Mesenchymal stem cell (in vitro differentiated cells and primary cell): Measurements from ENCODE around the gene NHLRC1.

ENCODE experiments used
- DNase-seq: peaks from one replicate; pipeline ENCODE4 v3.0.0-alpha.2; 2013
- H2AFZ ChIP-seq: one replicate; pipeline ENCODE4 v1.6.1; 2013; ENCODE audit warnings: low read depth, mild to moderate bottlenecking, control low read depth, inconsistent platforms, low read length, moderate library complexity
- H2AK5ac ChIP-seq: 2 replicates; pipeline ENCODE4 v1.6.1; 2013; ENCODE audit warnings: low read length, moderate library complexity, mild to moderate bottlenecking, inconsistent platforms; ENCODE audit not compliant: severe bottlenecking
- H2BK120ac ChIP-seq: one replicate; pipeline ENCODE4 v1.6.1; 2013; ENCODE audit warnings: low read depth, mild to moderate bottlenecking, inconsistent platforms, low read length, moderate library complexity
- H2BK12ac ChIP-seq, 2 experiments: one replicate each; pipeline ENCODE4 v1.6.1; 2013; ENCODE audit warnings: inconsistent platforms in 2 of 2, low read length in 2 of 2, mild to moderate bottlenecking in 2 of 2, moderate library complexity in 2 of 2, control low read depth in 1 of 2
- H2BK15ac ChIP-seq: one replicate; pipeline ENCODE4 v1.6.1; 2013; ENCODE audit warnings: mild to moderate bottlenecking, low read depth, inconsistent platforms; ENCODE audit not compliant: poor library complexity, severe bottlenecking
- H2BK5ac ChIP-seq: 2 replicates; pipeline ENCODE4 v1.6.1; 2013; ENCODE audit warnings: low read depth, mild to moderate bottlenecking, low read length, control low read depth, inconsistent platforms; ENCODE audit not compliant: poor library complexity, severe bottlenecking
- H3K14ac ChIP-seq, 2 experiments: one replicate each; pipeline ENCODE4 v1.6.1; 2013; ENCODE audit warnings: inconsistent platforms in 2 of 2, low read length in 2 of 2, control low read depth in 1 of 2, mild to moderate bottlenecking in 1 of 2, moderate library complexity in 1 of 2
- H3K18ac ChIP-seq, 2 experiments: one replicate each; pipeline ENCODE4 v1.6.1; 2013; ENCODE audit warnings: inconsistent platforms in 2 of 2, low read length in 2 of 2, control low read depth in 1 of 2, low read depth in 1 of 2, mild to moderate bottlenecking in 1 of 2
- H3K23ac ChIP-seq, 2 experiments: one replicate each; pipeline ENCODE4 v1.6.1; 2013; ENCODE audit warnings: inconsistent platforms in 2 of 2, low read length in 2 of 2, mild to moderate bottlenecking in 2 of 2, moderate library complexity in 2 of 2, control low read depth in 1 of 2
- H3K27ac ChIP-seq: 2 replicates; pipeline ENCODE4 v1.5.1; 2013; ENCODE audit warnings: mild to moderate bottlenecking, moderate library complexity, low read length, control low read depth, inconsistent platforms; ENCODE audit not compliant: poor library complexity, severe bottlenecking
- H3K27me3 ChIP-seq, 2 experiments: 2 replicates each; pipeline versions ENCODE4 v1.6.1 to v1.7.0; 2013; ENCODE audit warnings: low read length in 2 of 2, mild to moderate bottlenecking in 2 of 2, moderate library complexity in 2 of 2, control low read depth in 1 of 2, inconsistent platforms in 1 of 2; ENCODE audit not compliant: control insufficient read depth in 1 of 2, insufficient read depth in 1 of 2
- H3K36me3 ChIP-seq, 2 experiments: 2 replicates each; pipeline versions ENCODE4 v1.6.1 to v1.7.0; 2013; ENCODE audit warnings: low read length in 2 of 2, control low read depth in 1 of 2, inconsistent platforms in 1 of 2, low read depth in 1 of 2, mild to moderate bottlenecking in 1 of 2; ENCODE audit not compliant: insufficient read depth in 2 of 2, control insufficient read depth in 1 of 2
- H3K4ac ChIP-seq, 2 experiments: one replicate each; pipeline ENCODE4 v1.6.1; 2013; ENCODE audit warnings: inconsistent platforms in 2 of 2, low read length in 2 of 2, mild to moderate bottlenecking in 2 of 2, moderate library complexity in 2 of 2, control low read depth in 1 of 2, low read depth in 1 of 2
- H3K4me1 ChIP-seq: 2 replicates; pipeline ENCODE4 v1.6.1; 2013; ENCODE audit warnings: low read depth, low read length, control low read depth; ENCODE audit not compliant: control insufficient read depth, insufficient read depth
- H3K4me2 ChIP-seq: 2 replicates; pipeline ENCODE4 v1.6.1; 2013; ENCODE audit warnings: low read length, mild to moderate bottlenecking, inconsistent platforms; ENCODE audit not compliant: poor library complexity, severe bottlenecking
- H3K4me3 ChIP-seq, 2 experiments: 2 replicates each; pipeline versions ENCODE4 v1.5.1 to v1.7.0; 2013; ENCODE audit warnings: low read length in 2 of 2, mild to moderate bottlenecking in 2 of 2, control low read depth in 1 of 2, low read depth in 1 of 2; ENCODE audit not compliant: insufficient read depth in 1 of 2
- H3K79me1 ChIP-seq: replicated peaks from 2 replicates; pipeline ENCODE4 v1.6.1; 2013; ENCODE audit warnings: mild to moderate bottlenecking, control low read depth, low read length, inconsistent platforms; ENCODE audit not compliant: poor library complexity, severe bottlenecking
- H3K9ac ChIP-seq: 2 replicates; pipeline ENCODE4 v1.7.0; 2013; ENCODE audit warnings: mild to moderate bottlenecking, low read length, moderate library complexity
- H3K9me3 ChIP-seq: 2 replicates; pipeline ENCODE4 v1.7.0; 2013; ENCODE audit warnings: mild to moderate bottlenecking, low read length; ENCODE audit not compliant: control insufficient read depth
- H4K8ac ChIP-seq: one replicate; pipeline ENCODE4 v1.6.1; 2013; ENCODE audit warnings: inconsistent platforms, mild to moderate bottlenecking, low read length, moderate library complexity
- H4K91ac ChIP-seq: one replicate; pipeline ENCODE4 v1.6.1; 2013; ENCODE audit warnings: mild to moderate bottlenecking, low read length, inconsistent platforms
- WGBS: methylation state at CpG from one replicate; pipeline ENCODE4 v1.1.7; 2013; ENCODE audit warnings: mixed read lengths; 5-methylcytosine and 5-hydroxymethylcytosine counted together

Gene NHLRC1

DNA sequence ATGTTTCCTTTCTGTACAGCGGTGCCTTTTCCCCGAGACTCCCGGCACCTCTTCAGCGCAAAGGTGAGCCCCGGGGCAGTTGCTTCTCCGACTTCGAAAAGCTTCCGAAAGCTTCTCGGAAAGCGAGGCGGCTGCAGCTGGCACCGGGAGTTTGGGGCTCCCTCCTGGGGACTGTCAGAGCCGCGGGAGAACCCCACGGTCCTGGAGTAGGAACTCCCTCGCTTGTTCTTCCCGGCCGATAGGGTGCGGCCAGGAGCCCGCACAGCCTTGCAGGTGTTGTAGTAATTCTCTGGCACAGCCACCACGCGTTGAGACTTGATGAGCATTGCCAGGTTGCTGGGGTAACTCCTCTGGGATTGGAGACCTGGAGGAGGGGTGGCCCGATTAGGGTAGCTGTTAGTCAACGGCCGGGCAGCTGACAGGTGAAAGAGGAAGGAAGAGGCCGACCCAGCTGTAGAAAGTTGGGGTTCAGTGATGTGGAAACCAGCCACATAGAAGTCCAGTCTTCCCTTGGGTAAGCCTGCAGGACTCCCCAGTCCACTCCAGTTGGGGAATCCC lies 33.5 kb upstream of the NHLRC1 start:
- Histone ChIP-seq H3K4me3 (peak overlapping the region; percentile 84 to 97), H3K4me2 (peak overlapping the region; percentile 91)
- 4% methylated on average over 25 of the region's 26 CpGs for WGBS

DNA sequence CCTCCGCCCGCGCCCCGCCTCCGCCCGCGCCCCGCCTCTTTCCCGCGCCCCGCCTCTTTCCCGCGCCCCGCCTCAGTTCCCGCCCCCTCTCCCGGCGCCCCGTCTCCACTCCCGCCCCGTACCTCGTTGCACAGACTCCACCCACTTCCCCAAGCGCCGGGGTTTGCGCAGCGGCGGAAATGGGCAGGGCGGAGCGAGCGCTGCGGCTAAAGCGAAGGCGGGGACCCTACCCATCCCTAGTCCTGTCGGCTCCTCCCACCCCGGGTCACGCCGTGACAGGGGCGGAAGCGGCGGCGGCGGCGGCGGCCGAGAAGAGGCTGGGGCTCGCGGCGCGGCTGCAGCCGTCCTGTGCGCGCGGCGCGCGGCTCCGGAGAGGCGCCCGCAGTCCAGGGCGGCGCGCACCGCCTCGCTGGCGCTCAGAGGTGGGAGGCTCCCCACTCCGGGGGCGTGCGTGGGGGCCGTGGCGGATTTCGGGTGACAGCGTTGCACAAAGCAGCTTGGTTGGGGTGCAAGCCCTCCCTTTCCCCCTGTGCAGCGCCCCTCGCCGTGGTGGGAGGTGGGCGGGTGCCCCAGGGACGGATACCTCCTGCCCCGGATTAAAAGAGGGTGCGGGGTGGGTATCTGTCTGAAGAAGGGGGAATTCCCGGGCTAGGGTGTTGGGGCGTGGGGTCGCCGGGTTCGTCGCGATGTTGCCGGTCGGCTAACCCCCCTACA lies 32.8 kb upstream of the NHLRC1 start, which contains the start of gene KDM1B:
Gene KDM1B, plus strand, starts transcription at position 273 of the 714 bp plus-strand sequence. CDS start 4,474 bp downstream, outside the sequence.
- no peak within 1 kb of the TSS for H3K4ac ChIP-seq
- peak within 1 kb of the TSS; percentile 91 for H3K4me2 ChIP-seq
- peaks cover 17% of the 10 kb centered on the region for H3K79me1 ChIP-seq
- peak within 1 kb of the TSS; percentile 93 to 97 for H3K4me3 ChIP-seq
- peak within 1 kb of the TSS; percentile 42 for H2BK120ac ChIP-seq
- H3K36me3 ChIP-seq, result peaks cover 0 to 7% of the 10 kb centered on the region in 2 experiments
- H3K23ac ChIP-seq, result peak within 1 kb of the TSS in 1 of 2 experiments; percentile 14
- peak within 1 kb of the TSS; percentile 72 for H2AFZ ChIP-seq
- H2BK12ac ChIP-seq, result peak within 1 kb of the TSS in 1 of 2 experiments; percentile 37
- H3K18ac ChIP-seq, result peak within 1 kb of the TSS; percentile 91 to 98
- peak; percentile 98 for DNase-seq
- no peaks in the 10 kb centered on the region for H3K9me3 ChIP-seq
- H3K27me3 ChIP-seq, result no peaks in the 10 kb centered on the region
- H2BK5ac ChIP-seq, result no peak within 1 kb of the TSS
- peak within 1 kb of the TSS; percentile 93 for H2BK15ac ChIP-seq
- whole genome bisulfite sequencing, result under 1% methylated on average over 55 of the region's 87 CpGs
- H4K91ac ChIP-seq, result peak within 1 kb of the TSS; percentile 90
- peak within 1 kb of the TSS; percentile 38 for H3K27ac ChIP-seq
- peak within 1 kb of the TSS in 1 of 2 experiments; percentile 85 for H3K14ac ChIP-seq
- peak within 1 kb of the TSS; percentile 95 for H3K9ac ChIP-seq
- peak within 1 kb of the TSS; percentile 92 for H4K8ac ChIP-seq
- H3K4me1 ChIP-seq, result peaks cover 3% of the 10 kb centered on the region
- no peak within 1 kb of the TSS for H2AK5ac ChIP-seq

More for the DNA sequence above, 33.5 kb upstream of the NHLRC1 start:
- H3K9ac ChIP-seq, result peak overlapping the region; percentile 91
- no peak overlapping the region for H2BK12ac ChIP-seq
- no peak overlapping the region for H3K23ac ChIP-seq
- H3K36me3 ChIP-seq, result peaks cover 0 to 7% of the 10 kb centered on the region in 2 experiments
- H3K4me1 ChIP-seq, result peaks cover 3% of the 10 kb centered on the region
- H3K9me3 ChIP-seq, result no peaks in the 10 kb centered on the region
- peaks cover 14% of the 10 kb centered on the region for H3K79me1 ChIP-seq
- H3K18ac ChIP-seq, result peak overlapping the region; percentile 91 to 98
- H4K8ac ChIP-seq, result no peak overlapping the region
- H2BK120ac ChIP-seq, result no peak overlapping the region
- H3K27me3 ChIP-seq, result no peaks in the 10 kb centered on the region
- H2BK5ac ChIP-seq, result no peak overlapping the region
- peak; percentile 51 for DNase-seq
- H3K27ac ChIP-seq, result no peak overlapping the region
- H2AK5ac ChIP-seq, result no peak overlapping the region
- no peak overlapping the region for H4K91ac ChIP-seq
- H2BK15ac ChIP-seq, result peak overlapping the region; percentile 93
- no peak overlapping the region for H3K14ac ChIP-seq
- no peak overlapping the region for H3K4ac ChIP-seq
- H2AFZ ChIP-seq, result peak overlapping the region; percentile 65

DNA sequence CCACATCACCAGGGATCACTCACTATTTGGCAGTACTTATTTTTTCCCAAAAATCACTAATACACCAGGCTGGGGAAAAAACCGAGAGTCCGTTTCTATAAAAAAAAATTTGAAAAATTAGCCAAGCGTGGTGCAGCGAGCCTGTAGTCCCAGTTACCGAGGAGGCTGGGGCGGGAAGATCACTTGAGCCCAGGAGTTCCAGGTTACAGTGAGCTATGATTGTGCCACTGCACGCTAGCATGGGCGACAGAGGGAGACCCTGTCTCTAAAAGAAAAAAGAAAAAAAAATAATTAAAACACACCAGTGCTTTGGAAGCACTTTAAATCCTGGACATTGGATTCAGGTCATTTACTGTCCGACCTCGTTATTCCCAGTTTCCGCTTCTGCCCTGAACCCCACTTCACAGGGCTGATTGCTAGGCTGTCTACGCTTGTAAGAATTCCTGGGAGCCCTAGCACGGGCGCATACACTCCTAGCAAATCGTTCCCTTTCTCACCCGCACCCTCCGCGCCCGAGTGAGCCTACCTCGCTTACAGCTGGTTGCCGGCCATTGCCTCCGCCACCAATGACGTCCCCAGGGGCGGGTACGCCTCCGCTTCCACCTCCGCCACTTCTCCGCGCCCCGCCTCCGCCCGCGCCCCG lies 32.2 kb upstream of the NHLRC1 start, which contains the start of gene TPMT:
Gene TPMT, minus strand, starts transcription at position 571 of the 643 bp plus-strand sequence. CDS start 5,950 bp downstream, outside the sequence.
- H2BK15ac ChIP-seq, result peak within 1 kb of the TSS; percentile 93
- H3K27me3 ChIP-seq, result no peaks in the 10 kb centered on the region
- under 1% methylated on average over 29 of the region's 34 CpGs for WGBS
- no peak for DNase-seq
- peaks cover 0 to under 1% of the 10 kb centered on the region in 2 experiments for H3K36me3 ChIP-seq
- H4K8ac ChIP-seq, result peak within 1 kb of the TSS; percentile 92
- peak within 1 kb of the TSS; percentile 91 to 98 for H3K18ac ChIP-seq
- peak within 1 kb of the TSS; percentile 42 for H2BK120ac ChIP-seq
- peak within 1 kb of the TSS; percentile 91 for H3K4me2 ChIP-seq
- peak within 1 kb of the TSS; percentile 72 for H2AFZ ChIP-seq
- peak within 1 kb of the TSS; percentile 93 to 97 for H3K4me3 ChIP-seq
- peaks cover 3% of the 10 kb centered on the region for H3K4me1 ChIP-seq
- peak within 1 kb of the TSS; percentile 90 for H4K91ac ChIP-seq
- H3K4ac ChIP-seq, result no peak within 1 kb of the TSS
- peak within 1 kb of the TSS in 1 of 2 experiments; percentile 37 for H2BK12ac ChIP-seq
- H3K23ac ChIP-seq, result peak within 1 kb of the TSS in 1 of 2 experiments; percentile 14
- no peak within 1 kb of the TSS for H2AK5ac ChIP-seq
- no peaks in the 10 kb centered on the region for H3K9me3 ChIP-seq
- peaks cover 20% of the 10 kb centered on the region for H3K79me1 ChIP-seq
- H3K27ac ChIP-seq, result peak within 1 kb of the TSS; percentile 38
- H3K14ac ChIP-seq, result peak within 1 kb of the TSS in 1 of 2 experiments; percentile 85
- H2BK5ac ChIP-seq, result no peak within 1 kb of the TSS
- peak within 1 kb of the TSS; percentile 95 for H3K9ac ChIP-seq

DNA sequence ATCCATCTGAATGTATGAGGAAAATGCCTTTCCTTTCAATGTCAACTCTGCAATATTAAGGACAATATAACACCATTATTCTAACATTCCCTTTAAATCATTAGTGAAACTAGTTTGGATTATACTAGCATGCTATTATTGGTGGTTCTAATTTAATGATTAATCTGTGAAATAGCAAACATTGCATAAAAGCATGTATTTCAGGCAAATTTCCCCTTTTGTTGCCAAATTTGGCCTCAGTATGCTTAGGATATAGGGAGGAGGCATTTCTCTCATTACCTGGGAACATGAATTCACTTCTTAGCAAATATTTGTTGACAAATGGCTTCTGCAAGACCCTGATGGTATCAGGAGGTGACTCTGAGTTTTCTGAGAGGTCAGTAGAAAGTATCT lies 30.8 kb upstream of the NHLRC1 start:
- no peak overlapping the region for H2AK5ac ChIP-seq
- no peak overlapping the region for H2BK12ac ChIP-seq
- H3K36me3 ChIP-seq, result no peaks in the 10 kb centered on the region
- no peak overlapping the region for H4K91ac ChIP-seq
- no peaks in the 10 kb centered on the region for H3K27me3 ChIP-seq
- H2BK5ac ChIP-seq, result no peak overlapping the region
- peak overlapping the region in 1 of 2 experiments; percentile 93 for H3K4me3 ChIP-seq
- no peak overlapping the region for H2BK120ac ChIP-seq
- no peak overlapping the region for H4K8ac ChIP-seq
- H3K4me2 ChIP-seq, result no peak overlapping the region
- H3K4me1 ChIP-seq, result peaks cover 3% of the 10 kb centered on the region
- DNase-seq, result no peak
- peak overlapping the region; percentile 95 for H3K9ac ChIP-seq
- H2AFZ ChIP-seq, result no peak overlapping the region
- no peak overlapping the region for H3K18ac ChIP-seq
- H3K23ac ChIP-seq, result no peak overlapping the region
- H3K4ac ChIP-seq, result no peak overlapping the region
- H3K27ac ChIP-seq, result no peak overlapping the region
- H2BK15ac ChIP-seq, result no peak overlapping the region
- H3K79me1 ChIP-seq, result peaks cover 20% of the 10 kb centered on the region
- no peaks in the 10 kb centered on the region for H3K9me3 ChIP-seq
- no peak overlapping the region for H3K14ac ChIP-seq
